ENCODE measurements around the gene EML2. TPM values are rescaled to one million over a fixed set of nuclear protein-coding genes. Genes with fewer than 3 reads are reported as not detected.

The EML2 gene
- total RNA-seq, 1 experiment from 2014 or later: 93.7 TPM

GRCh38 chr19:45682117-45682516 is 42.9 kb upstream of the EML2 start:
- H3K9me3 Mint-ChIP-seq (ENCODE audit: low read depth, unreplicated experiment): no peaks in the 10 kb centered on the region
- intact Hi-C loops (cut with micrococcal nuclease; ENCODE audit: unreplicated experiment): no loop called here
- no peaks in the 10 kb centered on the region for H3K27me3 Mint-ChIP-seq (ENCODE audit: unreplicated experiment)
- TF ChIP-seq, protein P1, sequence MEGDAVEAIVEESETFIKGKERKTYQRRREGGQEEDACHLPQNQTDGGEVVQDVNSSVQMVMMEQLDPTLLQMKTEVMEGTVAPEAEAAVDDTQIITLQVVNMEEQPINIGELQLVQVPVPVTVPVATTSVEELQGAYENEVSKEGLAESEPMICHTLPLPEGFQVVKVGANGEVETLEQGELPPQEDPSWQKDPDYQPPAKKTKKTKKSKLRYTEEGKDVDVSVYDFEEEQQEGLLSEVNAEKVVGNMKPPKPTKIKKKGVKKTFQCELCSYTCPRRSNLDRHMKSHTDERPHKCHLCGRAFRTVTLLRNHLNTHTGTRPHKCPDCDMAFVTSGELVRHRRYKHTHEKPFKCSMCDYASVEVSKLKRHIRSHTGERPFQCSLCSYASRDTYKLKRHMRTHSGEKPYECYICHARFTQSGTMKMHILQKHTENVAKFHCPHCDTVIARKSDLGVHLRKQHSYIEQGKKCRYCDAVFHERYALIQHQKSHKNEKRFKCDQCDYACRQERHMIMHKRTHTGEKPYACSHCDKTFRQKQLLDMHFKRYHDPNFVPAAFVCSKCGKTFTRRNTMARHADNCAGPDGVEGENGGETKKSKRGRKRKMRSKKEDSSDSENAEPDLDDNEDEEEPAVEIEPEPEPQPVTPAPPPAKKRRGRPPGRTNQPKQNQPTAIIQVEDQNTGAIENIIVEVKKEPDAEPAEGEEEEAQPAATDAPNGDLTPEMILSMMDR (IDR thresholded peaks at IDR 0.05; ENCODE audit: unreplicated experiment): no peak
- BruUV-seq (replicated peaks): no TSS peak
- DNase-seq: no peak
- CTCF ChIA-PET: interaction anchor here (1.0 to 2.5 kb wide), 3 partner anchors 8 to 40 kb away, joined by 3 to 17 read pairs (median 4); partner anchors contain the start of genes QPCTL and SNRPD2
- H3K36me3 Mint-ChIP-seq (ENCODE audit: insufficient read depth, unreplicated experiment): peaks cover 74% of the 10 kb centered on the region
- peak overlapping the region; percentile 11 for H3K27ac Mint-ChIP-seq (ENCODE audit: unreplicated experiment)
- peaks cover 8% of the 10 kb centered on the region for H3K4me1 Mint-ChIP-seq (ENCODE audit: low read depth, unreplicated experiment)
- H3K4me3 Mint-ChIP-seq (ENCODE audit: low read depth, unreplicated experiment): peak overlapping the region; percentile 73

GRCh38 chr19:45681391-45682015 is 42.3 kb upstream of the EML2 start:
- CTCF ChIA-PET: interaction anchor here (0.7 to 2.5 kb wide), 5 partner anchors 9 to 39 kb away, joined by 3 to 17 read pairs (median 3); partner anchors contain the start of genes GIPR, QPCTL and SNRPD2
- H3K27me3 Mint-ChIP-seq (ENCODE audit: unreplicated experiment): no peaks in the 10 kb centered on the region
- peaks cover 74% of the 10 kb centered on the region for H3K36me3 Mint-ChIP-seq (ENCODE audit: insufficient read depth, unreplicated experiment)
- DNase-seq: peak; percentile 96
- intact Hi-C loops (cut with micrococcal nuclease; ENCODE audit: unreplicated experiment): no loop called here
- peak overlapping the region; percentile 73 for H3K4me3 Mint-ChIP-seq (ENCODE audit: low read depth, unreplicated experiment)
- H3K27ac Mint-ChIP-seq (ENCODE audit: unreplicated experiment): peak overlapping the region; percentile 11
- TF ChIP-seq, protein P1 (IDR thresholded peaks at IDR 0.05; ENCODE audit: unreplicated experiment): peak; percentile 99
- BruUV-seq (replicated peaks): no TSS peak
- no peaks in the 10 kb centered on the region for H3K9me3 Mint-ChIP-seq (ENCODE audit: low read depth, unreplicated experiment)
- H3K4me1 Mint-ChIP-seq (ENCODE audit: low read depth, unreplicated experiment): peaks cover 8% of the 10 kb centered on the region

DNA sequence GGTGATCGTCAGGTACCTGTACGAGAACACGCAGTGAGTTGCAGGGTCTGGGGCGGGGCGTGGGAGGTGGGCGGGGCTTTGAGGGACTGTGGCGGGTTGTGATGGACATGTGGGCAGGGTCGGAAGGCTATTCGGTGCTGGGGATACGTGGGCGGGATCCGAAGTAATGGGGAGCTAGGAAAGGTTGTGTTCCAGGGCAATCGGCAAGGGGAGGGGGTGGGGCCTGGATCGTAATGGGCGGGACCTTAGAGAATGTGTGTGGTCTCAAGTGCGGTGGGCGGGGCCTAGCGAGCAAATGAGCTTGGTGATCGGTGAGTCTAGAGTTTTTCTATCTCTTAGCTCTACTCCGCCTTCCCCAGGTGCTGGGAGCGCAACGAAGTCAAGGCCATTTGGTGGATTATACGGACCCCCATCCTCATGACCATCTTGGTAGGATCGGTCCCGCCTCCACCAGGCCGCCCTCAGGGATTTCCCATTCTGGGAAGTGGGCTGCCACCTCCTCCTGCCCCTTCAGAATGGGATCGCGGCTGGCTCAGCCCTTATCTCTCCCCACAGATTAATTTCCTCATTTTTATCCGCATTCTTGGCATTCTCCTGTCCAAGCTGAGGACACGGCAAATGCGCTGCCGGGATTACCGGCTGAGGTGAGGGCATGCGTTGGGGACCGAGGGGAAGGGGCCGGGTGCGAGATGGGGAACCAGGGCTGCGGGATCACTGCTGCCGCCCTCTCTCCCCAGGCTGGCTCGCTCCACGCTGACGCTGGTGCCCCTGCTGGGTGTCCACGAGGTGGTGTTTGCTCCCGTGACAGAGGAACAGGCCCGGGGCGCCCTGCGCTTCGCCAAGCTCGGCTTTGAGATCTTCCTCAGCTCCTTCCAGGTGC is 38.4 kb upstream of the EML2 start:
- BruUV-seq (replicated peaks): no TSS peak
- CTCF ChIA-PET: interaction anchor here (0.6 to 3.1 kb wide), 21 partner anchors 9 to 1624 kb away, joined by 3 to 43 read pairs (median 5); partner anchors contain the start of genes EML2, GIPR, QPCTL and SIX5
- no peaks in the 10 kb centered on the region for H3K9me3 Mint-ChIP-seq (ENCODE audit: low read depth, unreplicated experiment)

DNA sequence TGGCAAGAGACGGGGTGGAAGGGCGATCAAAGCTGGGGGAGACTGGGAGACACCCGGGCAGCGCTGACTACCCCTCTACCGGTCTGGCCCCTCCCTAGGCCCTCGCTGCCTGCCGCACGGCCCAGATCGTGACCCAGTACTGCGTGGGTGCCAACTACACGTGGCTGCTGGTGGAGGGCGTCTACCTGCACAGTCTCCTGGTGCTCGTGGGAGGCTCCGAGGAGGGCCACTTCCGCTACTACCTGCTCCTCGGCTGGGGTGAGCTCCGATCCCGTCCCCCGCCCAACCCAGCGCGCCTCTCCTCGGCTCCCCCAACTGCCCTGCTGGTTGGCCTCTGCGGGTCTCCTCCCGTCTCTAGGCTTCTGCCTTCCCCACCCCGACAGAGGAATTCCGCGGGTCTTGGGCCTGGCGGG is 37.7 kb upstream of the EML2 start:
- H3K4me1 Mint-ChIP-seq (ENCODE audit: low read depth, unreplicated experiment): peaks cover 4% of the 10 kb centered on the region
- no TSS peak for BruUV-seq (replicated peaks)
- H3K27ac Mint-ChIP-seq (ENCODE audit: unreplicated experiment): peak overlapping the region; percentile 75
- H3K27me3 Mint-ChIP-seq (ENCODE audit: unreplicated experiment): no peaks in the 10 kb centered on the region
- CTCF ChIA-PET: interaction anchor here (0.6 to 3.1 kb wide), 19 partner anchors 8 to 1625 kb away, joined by 3 to 43 read pairs (median 5); partner anchors contain the start of genes EML2, GIPR, QPCTL and SIX5
- intact Hi-C loops (cut with micrococcal nuclease; ENCODE audit: unreplicated experiment): no loop called here
- TF ChIP-seq, protein P1 (IDR thresholded peaks at IDR 0.05; ENCODE audit: unreplicated experiment): no peak
- DNase-seq: peak; percentile 52
- H3K4me3 Mint-ChIP-seq (ENCODE audit: low read depth, unreplicated experiment): peak overlapping the region; percentile 74
- no peaks in the 10 kb centered on the region for H3K9me3 Mint-ChIP-seq (ENCODE audit: low read depth, unreplicated experiment)
- H3K36me3 Mint-ChIP-seq (ENCODE audit: insufficient read depth, unreplicated experiment): peaks cover 35% of the 10 kb centered on the region

More for the DNA sequence above, 38.4 kb upstream of the EML2 start:
- H3K27me3 Mint-ChIP-seq (ENCODE audit: unreplicated experiment): no peaks in the 10 kb centered on the region
- TF ChIP-seq, protein P1 (IDR thresholded peaks at IDR 0.05; ENCODE audit: unreplicated experiment): peak; percentile 55
- peaks cover 8% of the 10 kb centered on the region for H3K4me1 Mint-ChIP-seq (ENCODE audit: low read depth, unreplicated experiment)
- peak overlapping the region; percentile 75 for H3K27ac Mint-ChIP-seq (ENCODE audit: unreplicated experiment)
- H3K36me3 Mint-ChIP-seq (ENCODE audit: insufficient read depth, unreplicated experiment): peaks cover 39% of the 10 kb centered on the region
- intact Hi-C loops (cut with micrococcal nuclease; ENCODE audit: unreplicated experiment): no loop called here
- H3K4me3 Mint-ChIP-seq (ENCODE audit: low read depth, unreplicated experiment): peak overlapping the region; percentile 74
- DNase-seq: peak; percentile 98

Measured in Calu3 (cell line).